AG09309 (cell line): ENCODE data around the gene KCNT2.

Source experiments
- DNase-seq: peaks from one replicate; pipeline ENCODE4 v3.0.0-alpha.2; 2010; ENCODE audit warnings: low read depth
- H3K4me3 ChIP-seq: 2 replicates; pipeline ENCODE4 v1.5.1; 2011; ENCODE audit warnings: mild to moderate bottlenecking, low read depth, low read length, moderate library complexity; ENCODE audit not compliant: control insufficient read depth
- TF ChIP-seq, protein P1 (sequence below): IDR thresholded peaks from 2 replicates; pipeline ENCODE4 v1.5.1; 2011; ENCODE audit warnings: mild to moderate bottlenecking, low read depth, low read length, inconsistent platforms; ENCODE audit not compliant: insufficient read depth, control insufficient read depth; ENCODE audit errors: missing control alignments

Gene KCNT2

DNA sequence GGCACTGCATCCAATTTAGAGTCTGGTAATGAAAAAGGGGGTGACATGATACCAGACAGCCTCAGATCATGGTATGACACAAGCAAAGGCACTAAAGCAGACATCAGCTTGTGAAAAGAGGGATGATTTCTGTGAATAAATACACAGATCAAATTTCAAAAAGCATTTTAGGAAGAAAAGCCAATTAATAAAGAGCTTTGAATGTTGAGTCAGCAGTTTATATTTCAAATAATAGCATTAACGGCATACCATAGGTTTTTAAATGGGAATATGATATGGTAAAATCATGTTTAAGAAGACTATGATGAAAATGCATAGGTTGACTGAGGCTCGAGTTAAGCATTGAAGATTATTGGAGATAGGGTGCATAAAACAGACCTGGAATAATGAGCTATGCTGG lies 13.5 kb downstream of the KCNT2 start:
- DNase-seq = no peak
- TF ChIP-seq, protein P1, sequence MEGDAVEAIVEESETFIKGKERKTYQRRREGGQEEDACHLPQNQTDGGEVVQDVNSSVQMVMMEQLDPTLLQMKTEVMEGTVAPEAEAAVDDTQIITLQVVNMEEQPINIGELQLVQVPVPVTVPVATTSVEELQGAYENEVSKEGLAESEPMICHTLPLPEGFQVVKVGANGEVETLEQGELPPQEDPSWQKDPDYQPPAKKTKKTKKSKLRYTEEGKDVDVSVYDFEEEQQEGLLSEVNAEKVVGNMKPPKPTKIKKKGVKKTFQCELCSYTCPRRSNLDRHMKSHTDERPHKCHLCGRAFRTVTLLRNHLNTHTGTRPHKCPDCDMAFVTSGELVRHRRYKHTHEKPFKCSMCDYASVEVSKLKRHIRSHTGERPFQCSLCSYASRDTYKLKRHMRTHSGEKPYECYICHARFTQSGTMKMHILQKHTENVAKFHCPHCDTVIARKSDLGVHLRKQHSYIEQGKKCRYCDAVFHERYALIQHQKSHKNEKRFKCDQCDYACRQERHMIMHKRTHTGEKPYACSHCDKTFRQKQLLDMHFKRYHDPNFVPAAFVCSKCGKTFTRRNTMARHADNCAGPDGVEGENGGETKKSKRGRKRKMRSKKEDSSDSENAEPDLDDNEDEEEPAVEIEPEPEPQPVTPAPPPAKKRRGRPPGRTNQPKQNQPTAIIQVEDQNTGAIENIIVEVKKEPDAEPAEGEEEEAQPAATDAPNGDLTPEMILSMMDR = no peak
- H3K4me3 ChIP-seq = no peak overlapping the region

DNA sequence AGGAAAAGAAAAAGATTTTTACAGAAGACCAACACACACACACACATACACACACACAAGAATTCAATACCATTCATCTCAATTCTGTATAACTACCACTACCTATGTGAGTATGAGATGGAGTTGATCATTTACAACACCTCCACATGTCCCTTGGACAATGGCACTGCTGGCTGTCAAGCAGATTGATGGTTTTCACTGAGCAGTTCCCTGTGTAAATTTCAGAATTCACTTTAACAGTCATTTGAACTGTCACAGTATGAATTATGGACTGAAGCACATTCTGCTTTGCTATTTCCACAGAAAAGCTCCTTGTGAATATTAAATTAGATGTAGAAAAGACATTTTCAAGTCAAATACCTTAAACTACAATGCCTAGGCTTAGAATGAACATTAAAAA lies 14.3 kb downstream of the KCNT2 start:
- H3K4me3 ChIP-seq = no peak overlapping the region
- DNase-seq = no peak
- TF ChIP-seq, protein P1 = no peak

DNA sequence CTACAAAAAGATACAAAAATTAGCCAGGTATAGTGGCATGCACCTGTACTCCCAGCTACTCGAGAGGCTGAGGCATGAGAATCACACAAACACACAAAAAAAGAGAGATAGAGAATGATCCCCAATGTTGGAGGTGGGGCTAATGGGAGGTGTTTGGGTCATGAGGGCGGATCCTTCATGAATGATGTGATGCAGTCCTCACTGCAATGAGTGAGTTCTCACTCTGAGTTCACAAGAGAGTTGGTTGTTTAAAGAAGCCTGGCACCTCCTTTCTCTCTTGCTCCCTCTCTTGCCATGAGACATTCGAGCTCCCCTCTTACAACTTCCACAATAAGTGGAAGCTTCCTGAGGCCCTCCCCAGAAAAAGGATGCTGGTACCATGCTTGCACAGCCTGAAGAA lies 17.3 kb downstream of the KCNT2 start:
- TF ChIP-seq, protein P1 = no peak
- H3K4me3 ChIP-seq = no peak overlapping the region
- DNase-seq = no peak

GRCh38 chr1:196590012-196590708 lies 18.1 kb downstream of the KCNT2 start:
- H3K4me3 ChIP-seq = no peak overlapping the region
- no peak for DNase-seq
- TF ChIP-seq, protein P1 = no peak

GRCh38 chr1:196584696-196585095 lies 23.5 kb downstream of the KCNT2 start:
- TF ChIP-seq, protein P1 = no peak
- no peak overlapping the region for H3K4me3 ChIP-seq
- no peak for DNase-seq

- TF ChIP-seq, protein P1 = no peak
- DNase-seq = no peak
- no peak overlapping the region for H3K4me3 ChIP-seq
These were observed 30.9 kb downstream of the KCNT2 start for GRCh38 chr1:196577386-196577785.
